ENCODE results near the gene E2F4. TPM values are rescaled to one million over a fixed set of nuclear protein-coding genes. Genes with fewer than 3 reads are reported as not detected.

E2F4 gene
- total and polyA plus RNA-seq, 2 of the 8 experiments (the other 6 are each of a cell fraction or from before 2014, with no cell fraction given) = 79.9 to 157 TPM

DNA sequence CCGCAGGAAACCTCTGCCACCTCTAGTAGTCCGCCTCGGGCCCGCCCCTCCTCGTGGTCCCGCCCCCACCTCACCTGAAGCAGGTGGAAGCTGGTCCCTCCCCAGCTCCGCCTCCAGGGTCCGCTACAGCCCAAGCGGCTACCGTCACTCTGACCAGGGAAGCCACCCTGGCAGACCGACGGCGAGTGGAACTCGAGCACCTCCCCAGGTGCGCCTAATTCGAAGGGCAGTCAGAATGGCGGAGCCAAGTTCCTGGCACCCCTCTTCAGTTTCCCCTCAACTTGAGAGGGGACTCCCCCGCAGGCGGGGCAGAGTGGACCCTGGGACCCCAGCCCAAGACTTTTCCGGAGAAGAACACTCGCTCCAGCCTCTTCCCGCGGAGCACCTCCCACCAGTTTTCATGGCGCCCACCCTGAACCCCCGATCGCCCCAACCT, 54.8 kb downstream of the E2F4 start (continued):
- TF ChIP-seq KDM1A (IDR thresholded peaks at IDR 0.05; ENCODE audit: borderline replicate concordance, low read length) (no peak), TEAD4 (IDR thresholded peaks at IDR 0.05; ENCODE audit: low read depth, low read length) (no peak), SP1 (IDR thresholded peaks at IDR 0.05; ENCODE audit: low read depth, low read length) (peak; percentile 56; the same call in 1 of the 2 replicates), TAF7 (optimal IDR thresholded peaks at IDR 0.05; ENCODE audit: borderline replicate concordance, low read depth, low read length) (peak; percentile 73), ZNF274 (IDR thresholded peaks at IDR 0.05; ENCODE audit: borderline replicate concordance, extremely low read depth, low read length) (no peak), SIX5 (IDR thresholded peaks at IDR 0.05; ENCODE audit: low read depth, low read length) (no peak), NRF1 (IDR thresholded peaks at IDR 0.05; ENCODE audit: low read depth, low read length) (no peak), JUN (IDR thresholded peaks at IDR 0.05; ENCODE audit: low read depth, low read length) (no peak), TCF12 (IDR thresholded peaks at IDR 0.05; ENCODE audit: low read depth, low read length) (no peak), CREB1 (IDR thresholded peaks at IDR 0.05) (peak; percentile 31; the same call in 1 of the 2 replicates)
- TF ChIP-seq, protein P1, sequence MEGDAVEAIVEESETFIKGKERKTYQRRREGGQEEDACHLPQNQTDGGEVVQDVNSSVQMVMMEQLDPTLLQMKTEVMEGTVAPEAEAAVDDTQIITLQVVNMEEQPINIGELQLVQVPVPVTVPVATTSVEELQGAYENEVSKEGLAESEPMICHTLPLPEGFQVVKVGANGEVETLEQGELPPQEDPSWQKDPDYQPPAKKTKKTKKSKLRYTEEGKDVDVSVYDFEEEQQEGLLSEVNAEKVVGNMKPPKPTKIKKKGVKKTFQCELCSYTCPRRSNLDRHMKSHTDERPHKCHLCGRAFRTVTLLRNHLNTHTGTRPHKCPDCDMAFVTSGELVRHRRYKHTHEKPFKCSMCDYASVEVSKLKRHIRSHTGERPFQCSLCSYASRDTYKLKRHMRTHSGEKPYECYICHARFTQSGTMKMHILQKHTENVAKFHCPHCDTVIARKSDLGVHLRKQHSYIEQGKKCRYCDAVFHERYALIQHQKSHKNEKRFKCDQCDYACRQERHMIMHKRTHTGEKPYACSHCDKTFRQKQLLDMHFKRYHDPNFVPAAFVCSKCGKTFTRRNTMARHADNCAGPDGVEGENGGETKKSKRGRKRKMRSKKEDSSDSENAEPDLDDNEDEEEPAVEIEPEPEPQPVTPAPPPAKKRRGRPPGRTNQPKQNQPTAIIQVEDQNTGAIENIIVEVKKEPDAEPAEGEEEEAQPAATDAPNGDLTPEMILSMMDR (IDR thresholded peaks at IDR 0.05; ENCODE audit: control extremely low read depth in 1 of 3, insufficient read depth in 1 of 3, low read depth in 1 of 3, low read length in 3 of 3) = peak; percentile 30 to 49 (median 43)
- TF ChIP-seq, protein P2, sequence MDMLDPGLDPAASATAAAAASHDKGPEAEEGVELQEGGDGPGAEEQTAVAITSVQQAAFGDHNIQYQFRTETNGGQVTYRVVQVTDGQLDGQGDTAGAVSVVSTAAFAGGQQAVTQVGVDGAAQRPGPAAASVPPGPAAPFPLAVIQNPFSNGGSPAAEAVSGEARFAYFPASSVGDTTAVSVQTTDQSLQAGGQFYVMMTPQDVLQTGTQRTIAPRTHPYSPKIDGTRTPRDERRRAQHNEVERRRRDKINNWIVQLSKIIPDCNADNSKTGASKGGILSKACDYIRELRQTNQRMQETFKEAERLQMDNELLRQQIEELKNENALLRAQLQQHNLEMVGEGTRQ (IDR thresholded peaks at IDR 0.05; ENCODE audit: low read length) = no peak
